ENCODE data around the gene TRIM66.

Gene TRIM66

GRCh38 chr11:8690374-8691342, 8.2 kb upstream of the TRIM66 start:
- TF ChIP-seq TCF12 (IDR thresholded peaks at IDR 0.05; ENCODE audit: low read depth), result no peak
- no peak for TF ChIP-seq TEAD4 (IDR thresholded peaks at IDR 0.05)
- TF ChIP-seq CREB1 (IDR thresholded peaks at IDR 0.05; ENCODE audit: low read depth), result no peak
- no peak for TF ChIP-seq MAX (IDR thresholded peaks at IDR 0.05)
- TF ChIP-seq EGR1 (IDR thresholded peaks at IDR 0.05), result no peak
- TF ChIP-seq REST (IDR thresholded peaks at IDR 0.05; ENCODE audit: low read depth), result no peak
- TF ChIP-seq TAF1 (IDR thresholded peaks at IDR 0.05; ENCODE audit: low read depth), result no peak
- TF ChIP-seq USF1 (IDR thresholded peaks at IDR 0.05), result no peak
- no peak for TF ChIP-seq ZBTB7A (IDR thresholded peaks at IDR 0.05; ENCODE audit: low read depth)
- TF ChIP-seq EP300 (IDR thresholded peaks at IDR 0.05; ENCODE audit: borderline replicate concordance), result no peak
- no peak for TF ChIP-seq FOXM1 (IDR thresholded peaks at IDR 0.05; ENCODE audit: borderline replicate concordance, low read depth)
- TF ChIP-seq CEBPB (IDR thresholded peaks at IDR 0.05), result no peak

GRCh38 chr11:8689726-8690255, 7.3 kb upstream of the TRIM66 start:
- no peak for TF ChIP-seq YY1 (IDR thresholded peaks at IDR 0.05; ENCODE audit: low read depth)
- TF ChIP-seq EGR1 (IDR thresholded peaks at IDR 0.05), result no peak
- no peak for TF ChIP-seq MAX (IDR thresholded peaks at IDR 0.05)
- TF ChIP-seq FOXM1 (IDR thresholded peaks at IDR 0.05; ENCODE audit: borderline replicate concordance, low read depth), result no peak
- TF ChIP-seq TAF1 (IDR thresholded peaks at IDR 0.05; ENCODE audit: low read depth), result no peak
- no peak for TF ChIP-seq TEAD4 (IDR thresholded peaks at IDR 0.05)
- no peak for TF ChIP-seq EP300 (IDR thresholded peaks at IDR 0.05; ENCODE audit: borderline replicate concordance)
- TF ChIP-seq RAD21 (IDR thresholded peaks at IDR 0.05; ENCODE audit: low read depth), result no peak
- TF ChIP-seq ZBTB7A (IDR thresholded peaks at IDR 0.05; ENCODE audit: low read depth), result no peak

GRCh38 chr11:8688414-8689362, 6.2 kb upstream of the TRIM66 start:
- no peak; the same call in 1 of the 2 replicates for TF ChIP-seq USF1 (IDR thresholded peaks at IDR 0.05)
- TF ChIP-seq CREB1 (IDR thresholded peaks at IDR 0.05; ENCODE audit: low read depth), result no peak
- TF ChIP-seq RAD21 (IDR thresholded peaks at IDR 0.05; ENCODE audit: low read depth), result no peak; the same call in 1 of the 2 replicates
- TF ChIP-seq EP300 (IDR thresholded peaks at IDR 0.05; ENCODE audit: borderline replicate concordance), result peak; percentile 18; the same call in 1 of the 2 replicates
- TF ChIP-seq EGR1 (IDR thresholded peaks at IDR 0.05), result peak; percentile 87
- TF ChIP-seq YY1 (IDR thresholded peaks at IDR 0.05; ENCODE audit: low read depth), result peak; percentile 73; the same call in 1 of the 2 replicates
- peak; percentile 71; the same call in 1 of the 2 replicates for TF ChIP-seq MAX (IDR thresholded peaks at IDR 0.05)
- peak; percentile 36; the same call in 1 of the 2 replicates for TF ChIP-seq TAF1 (IDR thresholded peaks at IDR 0.05; ENCODE audit: low read depth)
- no peak for TF ChIP-seq FOXM1 (IDR thresholded peaks at IDR 0.05; ENCODE audit: borderline replicate concordance, low read depth)
- no peak for TF ChIP-seq NFIC (IDR thresholded peaks at IDR 0.05)
- TF ChIP-seq REST (IDR thresholded peaks at IDR 0.05; ENCODE audit: low read depth), result no peak
- TF ChIP-seq ZBTB7A (IDR thresholded peaks at IDR 0.05; ENCODE audit: low read depth), result no peak
- TF ChIP-seq CEBPB (IDR thresholded peaks at IDR 0.05), result no peak; the same call in 1 of the 2 replicates
- 0 out of 2 replicates have a peak, but pooled peaks have one; percentile 12 for TF ChIP-seq TEAD4 (IDR thresholded peaks at IDR 0.05)
- TF ChIP-seq TCF12 (IDR thresholded peaks at IDR 0.05; ENCODE audit: low read depth), result peak; percentile 61; the same call in 1 of the 2 replicates

GRCh38 chr11:8686325-8686724, 3.9 kb upstream of the TRIM66 start:
- TF ChIP-seq TCF12 (IDR thresholded peaks at IDR 0.05; ENCODE audit: low read depth), result no peak
- TF ChIP-seq USF1 (IDR thresholded peaks at IDR 0.05), result no peak
- TF ChIP-seq NFIC (IDR thresholded peaks at IDR 0.05), result no peak
- TF ChIP-seq EGR1 (IDR thresholded peaks at IDR 0.05), result no peak
- no peak for TF ChIP-seq EP300 (IDR thresholded peaks at IDR 0.05; ENCODE audit: borderline replicate concordance)
- TF ChIP-seq TAF1 (IDR thresholded peaks at IDR 0.05; ENCODE audit: low read depth), result no peak
- no peak for TF ChIP-seq CREB1 (IDR thresholded peaks at IDR 0.05; ENCODE audit: low read depth)
- TF ChIP-seq MAX (IDR thresholded peaks at IDR 0.05), result no peak
- TF ChIP-seq YY1 (IDR thresholded peaks at IDR 0.05; ENCODE audit: low read depth), result no peak
- TF ChIP-seq REST (IDR thresholded peaks at IDR 0.05; ENCODE audit: low read depth), result no peak
- TF ChIP-seq FOXM1 (IDR thresholded peaks at IDR 0.05; ENCODE audit: borderline replicate concordance, low read depth), result no peak
- no peak for TF ChIP-seq RAD21 (IDR thresholded peaks at IDR 0.05; ENCODE audit: low read depth)
